ENCODE data around the gene PURB. TPM values are rescaled to one million over a fixed set of nuclear protein-coding genes. Genes with fewer than 3 reads are reported as not detected.
A peak's percentile ranks its signal among the peaks of the same experiment; 100 is the strongest.

PURB gene
- total RNA-seq, 2 donors from 2014 or later: 10.5 to 10.9 TPM

GRCh38 chr7:44914992-44915607 lies 29.8 kb upstream of the PURB start:
- intact Hi-C loops (cut with DNase I): no loop called here
- 74% methylated on average over 10 of the region's 10 CpGs for WGBS, 2 donors
- DNase-seq (peak in 1 of 4 donors; percentile 13), ATAC-seq (no peak)
- Histone ChIP-seq H3K36me3 (replicated peaks in 1 of 2; ENCODE audit: insufficient read depth in 1 of 2, low read depth in 2 of 2) (no peaks in the 10 kb centered on the region), H3K27ac (no peak overlapping the region), H3K4me1 (peaks cover 10% of the 10 kb centered on the region), H3K9me3 (no peaks in the 10 kb centered on the region), H3K4me3 (no peak overlapping the region), H3K27me3 (no peaks in the 10 kb centered on the region)
- TF ChIP-seq CTCF (IDR thresholded peaks at IDR 0.05): no peak
- TF ChIP-seq POLR2A (IDR thresholded peaks at IDR 0.05): no peak

DNA sequence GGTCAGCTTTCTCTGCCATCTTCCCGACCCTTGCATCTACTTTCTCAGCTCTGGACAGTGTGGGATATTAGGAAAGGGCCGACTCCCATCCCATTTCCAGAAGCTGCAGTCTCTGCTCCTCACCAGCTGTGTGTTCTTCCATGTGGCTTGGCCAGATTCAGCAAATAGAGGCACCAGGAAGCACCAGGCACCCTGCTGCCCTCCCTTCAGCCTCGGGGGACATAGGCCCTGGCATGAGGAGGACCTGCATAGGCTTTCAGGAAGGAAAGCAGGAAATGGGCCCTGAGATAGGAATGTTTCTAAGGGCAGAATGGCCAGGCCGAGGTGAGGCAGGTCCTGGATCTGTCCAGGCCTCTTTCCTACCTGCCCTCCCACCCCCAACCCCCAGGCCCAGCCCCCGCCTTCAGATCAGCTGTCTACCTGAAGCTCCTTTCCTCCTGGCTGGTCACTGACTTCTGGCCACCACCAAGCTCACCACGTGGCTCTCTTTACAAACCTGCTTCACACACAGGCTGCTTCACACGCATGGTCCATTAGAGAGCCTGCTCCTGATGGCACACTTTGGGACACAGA lies 27.5 kb upstream of the PURB start:
- Histone ChIP-seq H3K36me3 (replicated peaks in 1 of 2; ENCODE audit: insufficient read depth in 1 of 2, low read depth in 2 of 2) (no peaks in the 10 kb centered on the region), H3K27ac (peak overlapping the region; percentile 33 to 77 (median 54)), H3K4me3 (no peak overlapping the region), H3K27me3 (no peaks in the 10 kb centered on the region), H3K9me3 (no peaks in the 10 kb centered on the region), H3K4me1 (peaks cover 10% of the 10 kb centered on the region)
- intact Hi-C loops (cut with DNase I): no loop called here
- 32 to 38% methylated on average over 5 to 7 of the region's 7 CpGs for WGBS, 2 donors
- ATAC-seq: peak; percentile 84
- DNase-seq: peak; percentile 48 to 83 (median 72)
- TF ChIP-seq POLR2A (IDR thresholded peaks at IDR 0.05): no peak
- TF ChIP-seq CTCF (IDR thresholded peaks at IDR 0.05): no peak

DNA sequence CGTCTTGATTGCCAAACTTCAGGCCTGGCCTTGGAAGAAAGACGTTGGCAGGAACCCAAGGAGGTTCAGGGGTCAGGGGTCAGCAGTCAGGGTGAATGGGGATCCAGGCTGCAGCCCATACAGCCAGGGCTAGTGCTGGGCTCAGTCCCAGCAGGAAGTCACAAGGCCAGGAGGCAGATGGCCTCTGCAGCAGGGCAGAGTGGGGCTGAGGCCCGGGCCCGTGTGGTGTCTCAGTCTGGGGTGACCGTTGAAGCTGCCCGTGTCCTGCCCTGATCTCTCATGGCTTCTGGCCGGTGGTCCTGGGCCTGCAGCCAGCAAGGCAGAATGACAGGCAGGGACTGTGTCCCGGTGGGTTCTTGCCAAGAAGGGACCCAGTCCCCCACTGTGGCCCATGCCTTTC lies 26.6 kb upstream of the PURB start:
- Histone ChIP-seq H3K27me3 (no peaks in the 10 kb centered on the region), H3K4me1 (peaks cover 10% of the 10 kb centered on the region), H3K27ac (peak overlapping the region in 1 of 4 donors; percentile 33), H3K4me3 (no peak overlapping the region), H3K9me3 (no peaks in the 10 kb centered on the region), H3K36me3 (replicated peaks in 1 of 2; ENCODE audit: insufficient read depth in 1 of 2, low read depth in 2 of 2) (no peaks in the 10 kb centered on the region)
- TF ChIP-seq CTCF (IDR thresholded peaks at IDR 0.05): no peak
- no peak for TF ChIP-seq POLR2A (IDR thresholded peaks at IDR 0.05)
- DNase-seq (peak in 1 of 4 donors; percentile 8), ATAC-seq (no peak)
- whole genome bisulfite sequencing, 2 donors: 67 to 80% methylated on average over 4 to 8 of the region's 8 CpGs
- intact Hi-C loops (cut with DNase I): no loop called here

GRCh38 chr7:44909596-44910389 lies 24.5 kb upstream of the PURB start:
- H3K27me3 ChIP-seq: no peaks in the 10 kb centered on the region
- H3K9me3 ChIP-seq: no peaks in the 10 kb centered on the region
- H3K4me1 ChIP-seq: peaks cover 10% of the 10 kb centered on the region
- ATAC-seq (no peak), DNase-seq (no peak)
- WGBS, 2 donors: 81 to 86% methylated on average over 8 of the region's 8 CpGs
- no peaks in the 10 kb centered on the region for H3K36me3 ChIP-seq (replicated peaks in 1 of 2; ENCODE audit: insufficient read depth in 1 of 2, low read depth in 2 of 2)
- TF ChIP-seq POLR2A (IDR thresholded peaks at IDR 0.05) (no peak), CTCF (IDR thresholded peaks at IDR 0.05) (no peak)
- no peak overlapping the region for H3K4me3 ChIP-seq
- intact Hi-C loops (cut with DNase I): no loop called here
- no peak overlapping the region for H3K27ac ChIP-seq
